Measurements from ENCODE around the gene EVL.
"Not testable (repeated sequence)": the region's sequence is repeated elsewhere in the genome, so short reads cannot be mapped to it uniquely, and the experiment has no call there.

EVL gene

GRCh38 chr14:100172811-100173210, 107.6 kb downstream of the EVL start:
- no peak for DNase-seq (ENCODE audit: low spot score)

DNA sequence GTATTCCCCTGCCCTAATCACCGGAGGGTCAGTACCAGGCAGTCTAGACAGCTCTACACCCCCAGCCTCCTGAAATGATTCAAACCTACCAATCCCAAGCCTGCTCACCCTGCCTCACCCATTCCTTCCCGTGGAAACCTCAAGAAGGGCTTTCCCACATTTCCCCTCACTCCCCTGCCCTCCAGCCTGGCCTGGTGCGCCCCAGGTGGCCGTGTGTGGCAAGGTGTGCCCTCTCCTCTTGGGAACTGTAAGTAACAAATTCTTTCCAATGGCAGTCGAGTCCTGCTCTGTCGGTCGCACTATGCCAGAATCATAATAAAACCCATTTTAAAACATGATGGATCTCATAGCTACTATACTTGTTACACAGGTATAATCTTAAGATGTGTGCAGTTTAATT, 108.1 kb downstream of the EVL start:
- no peak for DNase-seq (ENCODE audit: low spot score)

- no peak for DNase-seq (ENCODE audit: low spot score)
These were observed 111.6 kb downstream of the EVL start for GRCh38 chr14:100176811-100177327.

DNA sequence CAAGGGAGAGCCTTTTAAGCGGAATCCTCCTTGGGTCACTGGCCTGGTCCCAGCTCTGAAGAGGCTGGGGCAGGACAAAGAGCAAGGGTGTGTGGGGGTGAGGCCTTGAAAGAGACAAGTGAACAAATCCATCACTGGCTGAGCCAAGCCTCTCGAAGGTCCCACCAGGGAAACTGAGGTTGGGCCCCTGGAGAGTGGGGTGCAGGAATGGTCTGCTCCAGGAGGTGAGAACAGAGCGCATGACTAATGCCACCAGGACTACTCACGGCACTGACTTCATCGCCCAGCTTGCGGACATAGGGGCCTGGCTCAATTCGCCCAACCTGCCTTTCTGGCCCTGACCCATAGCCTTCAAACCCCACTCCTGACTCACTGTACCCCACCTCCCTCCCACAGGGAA, 113.5 kb downstream of the EVL start:
- no peak for DNase-seq (ENCODE audit: low spot score)

- not testable (repeated sequence) for DNase-seq (ENCODE audit: low spot score)
These were observed 115.4 kb downstream of the EVL start for GRCh38 chr14:100180671-100181070.

GRCh38 chr14:100181876-100182551, 116.8 kb downstream of the EVL start:
- not testable (repeated sequence) for DNase-seq (ENCODE audit: low spot score)

DNA sequence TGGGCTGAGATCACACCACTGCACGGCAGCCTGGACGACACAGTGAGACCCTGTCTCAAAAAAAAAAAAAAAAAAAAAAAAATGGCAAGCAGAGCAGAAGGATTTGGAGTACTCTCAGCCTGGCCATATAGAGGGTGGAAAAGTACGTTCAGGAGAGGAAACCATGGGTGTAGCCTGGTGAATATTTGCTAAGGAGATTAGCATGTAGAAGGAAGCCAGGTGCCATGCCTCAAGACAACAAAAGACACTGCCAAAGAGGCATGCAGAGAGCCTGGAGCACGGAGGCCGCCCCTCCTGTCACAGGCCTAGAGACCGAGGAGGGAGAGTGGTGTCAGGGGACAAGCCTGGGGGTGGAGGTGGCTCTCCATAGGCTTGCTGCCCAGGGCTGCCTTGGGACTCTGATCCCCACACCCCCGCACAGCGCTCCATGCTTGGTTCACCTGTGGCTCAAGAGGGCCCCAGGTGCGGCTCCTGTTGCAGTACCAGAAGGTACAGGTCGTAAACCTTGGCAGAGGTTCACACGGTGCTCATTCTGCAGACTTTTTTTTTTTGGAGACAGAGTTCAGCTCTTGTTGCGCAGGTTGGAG, 122.1 kb downstream of the EVL start:
- no peak for DNase-seq (ENCODE audit: low spot score)

DNA sequence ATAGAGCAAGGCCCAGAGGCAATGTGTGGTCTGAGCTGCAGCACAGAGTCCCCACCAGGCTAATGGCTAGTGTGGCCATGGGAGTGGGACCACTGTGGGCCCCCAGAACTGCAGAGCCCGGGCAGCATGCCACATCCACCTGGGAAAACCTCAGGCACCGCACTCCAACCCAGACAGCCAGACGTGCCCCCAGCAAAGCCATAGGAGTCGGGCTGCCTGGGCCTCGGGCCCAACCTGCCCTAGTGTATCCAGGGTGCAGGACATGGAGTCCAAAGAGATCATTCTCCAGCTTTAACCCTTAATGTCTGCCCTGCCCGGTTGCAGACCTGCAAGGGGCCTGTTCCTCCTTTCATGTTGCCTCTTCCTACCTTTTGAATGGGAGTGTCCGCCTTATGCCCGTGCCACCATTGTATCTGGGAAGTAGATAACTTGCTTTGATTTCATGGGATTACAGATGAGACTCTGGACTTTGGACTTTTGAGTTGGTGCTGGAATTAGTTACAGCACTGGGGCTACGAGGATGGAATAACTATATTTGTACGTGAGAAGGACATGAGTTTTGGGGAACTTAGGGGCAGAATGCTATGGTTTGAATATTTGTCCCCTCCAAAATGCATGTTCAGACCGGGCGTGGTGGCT, 123.3 kb downstream of the EVL start:
- no peak for DNase-seq (ENCODE audit: low spot score)

- DNase-seq (ENCODE audit: low spot score), result no peak
These were observed 124.9 kb downstream of the EVL start for GRCh38 chr14:100190126-100190525.

DNA sequence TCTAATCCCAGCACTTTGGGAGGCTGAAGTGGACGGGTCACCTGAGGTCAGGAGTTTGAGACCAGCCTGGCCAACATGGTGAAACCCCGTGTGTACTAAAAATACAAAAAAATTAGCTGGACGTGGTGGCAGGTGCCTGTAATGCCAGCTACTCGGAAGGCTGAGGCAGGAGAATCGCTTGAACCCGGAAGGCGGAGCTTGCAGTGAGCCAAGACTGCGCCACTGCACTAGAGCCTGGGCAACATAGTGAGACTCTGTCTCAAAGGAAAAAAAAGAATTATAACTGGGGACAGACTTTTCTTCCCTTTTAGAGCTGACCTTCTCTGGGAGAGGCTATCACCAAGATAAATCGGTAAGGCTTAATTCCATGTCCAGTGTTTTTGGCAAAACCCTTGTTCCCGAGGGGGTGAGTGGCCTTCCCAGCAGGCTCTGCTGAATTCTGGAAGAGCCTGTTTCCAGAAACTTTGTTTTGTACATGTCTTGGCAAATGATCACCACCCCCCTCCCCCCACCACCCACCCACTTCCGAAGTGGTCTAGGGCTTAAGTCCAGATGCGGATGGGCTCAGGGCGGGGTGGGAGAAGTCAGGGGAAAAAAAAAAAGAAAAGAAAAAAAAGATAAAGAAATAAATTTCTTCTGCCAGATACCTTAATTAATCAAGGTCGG, 126.5 kb downstream of the EVL start:
- DNase-seq (ENCODE audit: low spot score), result no peak

- no peak for DNase-seq (ENCODE audit: low spot score)
These were observed 127.0 kb downstream of the EVL start for GRCh38 chr14:100192250-100192671.

GRCh38 chr14:100192672-100193416, 127.6 kb downstream of the EVL start:
- peak; percentile 100 for DNase-seq (ENCODE audit: low spot score)
